Activated T-cell treated with anti-CD3 and anti-CD28 coated beads, Interleukin-2, amount 50 U/mL, for 48 hours (primary cell): ENCODE measurements around the gene RASSF4.
A peak's percentile ranks its signal among the peaks of the same experiment; 100 is the strongest.
"Not testable (repeated sequence)": the region's sequence is repeated elsewhere in the genome, so short reads cannot be mapped to it uniquely, and the experiment has no call there.

ENCODE experiments used
- DNase-seq, 2 experiments: peaks; one replicate each; pipeline ENCODE4 v3.0.0-alpha.2; 2020

Gene RASSF4

DNA sequence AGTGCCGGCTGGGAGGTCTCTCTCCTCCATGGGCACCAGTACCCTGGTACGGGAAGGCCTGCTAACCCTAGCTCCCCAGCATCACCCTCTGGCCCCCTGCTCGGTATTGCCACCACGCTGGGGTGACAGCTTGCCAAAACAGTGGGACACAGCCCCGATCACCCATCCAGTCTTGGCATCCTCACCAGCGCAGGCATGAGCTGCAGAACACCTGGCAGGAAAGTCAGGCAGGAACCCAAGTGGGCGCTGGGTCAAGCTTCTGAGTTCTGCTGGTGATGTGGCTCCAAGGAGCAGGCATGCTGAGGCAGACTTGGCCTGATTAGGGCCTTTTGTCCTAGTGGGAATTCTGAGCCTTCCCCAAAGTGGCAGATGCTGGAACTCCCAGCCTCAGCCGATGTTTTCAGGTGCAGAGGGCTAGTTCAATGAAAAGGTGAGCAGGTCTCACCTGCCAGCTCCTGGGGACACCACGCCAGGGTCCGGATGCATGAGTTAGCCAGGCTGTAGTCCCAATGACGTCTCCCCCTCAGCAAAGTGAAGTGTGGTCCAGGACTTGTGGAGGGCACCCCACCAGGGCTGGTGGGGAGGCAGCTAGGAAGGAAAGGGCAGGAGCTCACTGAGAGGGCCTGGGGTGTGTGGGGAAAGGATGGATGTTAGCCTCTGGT, 32.6 kb downstream of the RASSF4 start:
- no peak for DNase-seq

DNA sequence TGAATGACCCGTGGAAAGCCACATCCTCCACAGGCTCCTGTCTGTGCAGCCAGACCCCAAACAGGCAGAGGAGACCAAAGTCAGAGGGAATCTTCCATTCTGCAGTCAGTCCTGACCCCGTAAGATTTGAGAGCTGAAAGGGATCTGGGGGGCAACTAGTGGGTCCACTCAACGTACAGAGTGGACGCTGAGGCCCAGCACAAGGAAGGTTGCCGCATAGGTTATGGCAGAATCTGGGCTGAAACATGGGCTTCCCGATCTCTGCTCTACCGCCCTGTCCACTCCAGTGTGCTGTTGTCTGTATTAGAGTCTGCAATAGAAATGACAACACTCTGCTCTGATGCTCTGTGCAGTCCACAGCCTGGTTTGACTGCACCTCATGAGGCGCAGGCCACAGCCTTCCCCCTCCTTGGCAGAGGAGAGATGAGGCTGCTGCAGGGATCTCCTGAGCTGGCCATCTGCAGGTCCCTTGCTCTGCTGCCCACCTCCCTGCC, 33.2 kb downstream of the RASSF4 start:
- no peak for DNase-seq

DNA sequence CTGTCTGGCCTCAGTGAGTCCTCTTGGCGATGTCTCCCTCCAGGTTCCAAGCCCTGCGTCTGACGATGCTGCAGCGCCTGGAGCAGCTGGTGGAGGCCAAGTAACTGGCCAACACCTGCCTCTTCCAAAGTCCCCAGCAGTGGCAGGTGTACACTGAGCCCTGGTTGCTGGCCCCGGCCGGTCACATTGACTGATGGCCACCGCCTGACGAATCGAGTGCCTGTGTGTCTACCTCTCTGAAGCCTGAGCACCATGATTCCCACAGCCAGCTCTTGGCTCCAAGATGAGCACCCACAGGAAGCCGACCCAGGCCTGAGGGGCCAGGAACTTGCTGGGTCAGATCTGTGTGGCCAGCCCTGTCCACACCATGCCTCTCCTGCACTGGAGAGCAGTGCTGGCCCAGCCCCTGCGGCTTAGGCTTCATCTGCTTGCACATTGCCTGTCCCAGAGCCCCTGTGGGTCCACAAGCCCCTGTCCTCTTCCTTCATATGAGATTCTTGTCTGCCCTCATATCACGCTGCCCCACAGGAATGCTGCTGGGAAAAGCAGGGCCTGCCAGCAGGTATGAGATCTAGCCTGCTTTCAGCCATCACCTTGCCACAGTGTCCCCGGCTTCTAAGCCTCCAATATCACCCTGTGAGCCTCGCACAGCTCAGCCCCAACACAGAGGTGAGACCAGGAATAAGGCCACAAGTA, 33.8 kb downstream of the RASSF4 start:
- no peak for DNase-seq

DNA sequence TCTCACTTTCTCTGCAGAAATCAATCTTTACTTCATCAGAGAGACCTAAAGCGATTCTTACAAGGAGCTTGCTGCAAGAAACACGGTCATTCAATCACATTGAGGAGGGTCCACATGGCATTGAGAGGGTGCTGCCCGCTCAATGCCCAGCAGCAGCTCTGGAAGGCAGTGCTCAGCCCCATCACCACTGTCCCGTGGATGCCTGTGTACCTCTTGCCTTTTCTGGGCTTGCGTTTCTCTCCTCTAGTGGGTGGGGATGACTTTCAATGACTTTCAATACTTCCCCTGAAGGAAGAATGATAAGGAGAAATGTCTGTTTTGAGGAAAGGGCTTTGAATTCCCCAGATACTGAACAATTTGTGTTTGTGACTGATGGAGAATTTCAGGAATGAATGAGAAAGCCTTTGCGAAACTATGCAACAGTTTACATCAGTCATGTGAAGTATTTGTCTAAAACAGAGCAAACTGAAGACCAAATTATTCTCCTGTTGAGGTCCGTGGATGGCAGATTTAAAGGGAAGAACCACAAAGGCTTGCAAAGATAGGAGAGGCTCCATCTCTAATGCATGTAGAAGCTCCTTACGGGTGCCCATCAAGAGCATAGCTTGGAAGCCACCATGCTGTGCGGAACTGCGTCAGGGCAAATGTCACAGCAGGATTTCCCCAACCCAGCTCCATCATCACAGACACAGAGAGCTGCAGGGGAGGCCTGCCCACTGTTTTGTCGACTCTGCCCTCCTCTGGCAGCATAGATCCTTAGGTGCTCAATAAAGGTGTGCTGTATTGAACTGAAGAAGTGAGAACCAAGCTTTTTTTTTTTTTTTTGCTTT, 34.5 kb downstream of the RASSF4 start:
- no peak for DNase-seq

DNA sequence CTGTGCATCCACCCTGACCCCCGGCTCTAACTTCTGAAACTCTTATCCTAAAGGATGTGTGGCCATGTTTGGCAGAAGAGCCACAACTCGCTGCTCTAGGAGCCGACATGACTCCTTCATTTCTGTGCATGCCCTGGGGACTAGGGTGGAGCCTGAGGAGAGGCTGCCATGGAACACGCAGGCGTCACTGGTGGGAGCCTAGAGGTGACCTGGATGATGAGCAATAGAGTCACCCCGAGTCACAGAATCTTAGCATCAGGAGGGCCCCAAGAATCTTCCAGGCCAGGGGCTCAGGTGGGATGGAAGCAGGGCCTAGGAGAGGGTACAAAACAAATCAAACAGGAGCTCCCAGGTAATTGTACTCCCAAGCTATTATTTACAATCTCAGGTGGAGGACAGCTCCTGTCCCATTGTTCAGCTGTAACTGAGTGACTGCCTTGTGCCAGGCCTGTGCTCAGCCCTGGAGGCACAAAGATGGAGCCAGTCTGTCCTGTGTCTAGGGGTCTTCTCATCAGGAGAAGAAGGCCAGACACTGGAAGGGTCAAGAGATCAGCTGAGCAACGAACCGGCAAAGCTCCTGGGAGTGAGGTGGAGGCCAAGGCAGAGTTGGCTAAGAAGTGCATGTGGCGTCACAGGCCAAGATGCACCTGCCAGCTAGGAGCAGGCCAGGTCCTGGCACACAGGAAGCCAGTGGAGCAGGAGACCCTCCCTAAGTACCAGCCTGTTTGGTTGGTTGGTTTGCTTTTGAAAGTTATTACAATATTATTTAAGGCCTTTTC, 35.3 kb downstream of the RASSF4 start:
- DNase-seq, result no peak

DNA sequence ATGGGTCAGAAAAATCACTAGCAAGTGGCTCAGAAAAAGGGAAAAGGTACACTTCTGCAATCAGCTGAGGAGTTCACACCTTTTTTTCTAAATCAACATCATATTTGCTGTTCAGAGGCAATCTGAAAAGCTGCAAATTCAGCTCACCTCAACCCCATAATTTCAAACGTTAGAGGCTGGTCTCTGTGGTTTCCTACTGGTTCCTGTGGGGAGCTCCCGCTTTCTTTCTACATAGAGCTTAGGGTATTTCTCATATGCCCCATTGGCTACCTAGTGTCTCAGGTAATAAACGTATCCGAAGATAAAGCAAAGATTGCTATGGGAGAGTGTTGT, 35.9 kb downstream of the RASSF4 start:
- no peak for DNase-seq

DNA sequence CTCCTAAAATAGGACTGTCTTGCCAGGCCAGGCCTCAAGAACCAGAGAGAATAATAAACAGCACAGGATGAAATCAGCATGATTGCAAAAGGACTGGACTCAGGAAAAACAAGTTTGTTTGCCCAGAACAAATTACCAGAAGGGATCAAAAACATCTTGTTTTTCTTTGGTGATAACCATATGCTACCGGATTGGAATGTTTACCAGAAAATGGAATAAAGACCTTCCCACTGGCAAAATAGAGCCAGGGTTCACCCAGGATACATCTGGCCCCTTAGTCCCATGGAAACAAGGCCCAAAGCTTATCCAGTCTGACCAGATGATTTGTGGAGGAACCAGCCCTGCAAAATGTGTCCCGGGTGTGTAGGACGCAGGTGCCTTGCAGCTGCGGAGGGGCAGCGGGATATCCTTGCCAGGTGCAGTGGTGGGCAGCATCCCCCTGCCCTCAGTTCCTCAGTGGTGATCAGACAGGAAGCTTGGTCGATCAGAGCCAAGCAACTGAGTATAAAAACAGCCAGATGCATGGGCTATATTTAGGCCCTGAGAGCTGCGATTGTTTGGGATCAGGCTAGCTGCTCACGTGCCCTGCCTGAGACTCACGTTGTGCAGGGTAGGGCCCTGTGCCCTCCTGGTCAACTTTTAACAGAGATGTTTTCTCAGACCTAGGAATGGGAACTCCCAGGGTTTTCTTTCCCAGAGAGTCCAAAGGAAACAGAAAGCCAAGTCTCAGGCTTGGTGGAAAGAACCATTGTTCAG, 36.5 kb downstream of the RASSF4 start:
- no peak for DNase-seq

DNA sequence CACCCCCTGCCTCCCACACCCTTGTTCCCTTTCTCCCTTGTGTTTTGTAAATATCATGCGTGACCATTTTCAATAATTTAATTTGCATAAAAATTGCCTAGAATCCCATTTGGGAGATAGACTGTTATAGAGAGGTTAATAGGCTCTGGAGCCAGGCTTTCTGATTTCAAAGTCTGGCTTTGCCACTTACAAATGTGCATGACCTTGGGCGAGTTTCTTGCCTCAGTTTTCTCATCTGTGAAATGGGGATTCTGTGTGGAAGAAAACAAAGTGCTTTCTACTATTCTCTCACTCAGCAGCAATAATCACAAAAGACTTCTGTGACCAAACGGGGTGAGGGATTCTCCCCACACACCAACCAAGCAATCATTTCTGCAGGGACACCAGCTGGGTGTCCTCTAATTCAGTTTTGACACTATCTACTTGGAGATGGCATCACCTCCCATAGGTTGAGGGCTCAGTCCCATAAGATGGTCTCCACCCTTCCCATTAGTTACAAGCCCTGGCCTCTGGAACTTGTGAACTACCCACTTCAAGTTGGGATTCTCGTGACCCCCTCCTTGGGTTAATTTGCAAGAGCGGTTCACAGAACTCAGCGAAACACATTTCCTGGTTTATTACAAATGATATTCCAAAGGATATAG, 37.6 kb downstream of the RASSF4 start:
- no peak for DNase-seq

DNA sequence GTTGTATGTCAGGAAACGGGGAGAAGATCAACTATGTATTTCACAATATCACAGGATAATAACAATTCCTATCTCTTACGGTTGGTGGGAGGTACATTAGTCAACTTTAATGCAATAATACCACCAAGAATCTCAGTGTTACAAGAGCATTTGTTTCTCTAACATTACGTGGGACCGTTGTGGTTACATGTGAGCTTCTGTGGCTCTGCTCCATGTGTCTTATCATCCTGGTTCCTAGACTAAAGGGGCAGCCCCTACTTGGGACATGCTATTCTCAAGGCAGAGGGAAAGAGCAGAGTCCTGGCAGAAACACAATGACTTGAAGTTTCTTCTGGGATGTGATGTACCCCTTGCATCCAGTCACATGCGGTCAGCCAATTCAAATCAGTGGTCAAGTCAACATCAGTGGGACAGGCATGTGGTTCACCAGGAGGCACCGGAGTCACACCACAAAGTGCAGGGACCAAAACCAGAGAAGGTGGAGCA, 38.6 kb downstream of the RASSF4 start:
- DNase-seq, result no peak

DNA sequence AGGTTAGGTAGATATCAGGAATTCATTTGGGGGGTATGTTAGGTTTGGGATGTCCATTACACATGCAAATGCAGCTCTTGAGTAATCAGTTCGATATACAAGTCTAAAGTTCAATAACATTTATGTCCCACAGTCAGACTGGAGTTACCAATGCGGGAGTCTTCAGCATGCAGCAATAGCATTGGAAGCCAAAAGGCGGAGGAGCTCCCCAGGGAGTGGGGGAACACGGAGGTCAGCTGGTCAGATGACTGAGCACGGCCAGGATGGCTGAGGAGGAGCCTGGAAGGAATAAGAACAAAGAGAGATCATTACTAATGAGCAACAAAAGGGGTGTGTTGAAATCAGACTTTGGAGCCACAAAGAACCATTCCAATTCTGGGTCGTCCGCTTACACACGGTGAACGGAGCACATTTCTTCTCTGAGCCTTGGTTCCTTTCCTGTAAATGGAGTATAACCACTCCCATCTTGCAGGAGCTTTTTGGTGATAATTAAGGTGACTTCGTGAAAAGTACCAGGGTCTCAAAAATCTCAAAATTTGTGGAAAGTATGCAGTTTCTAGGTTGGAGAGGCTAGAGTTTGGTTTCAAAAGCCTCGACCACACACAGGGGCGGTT, 40.6 kb downstream of the RASSF4 start:
- DNase-seq, result peak in 1 of 2 experiments; percentile 26

DNA sequence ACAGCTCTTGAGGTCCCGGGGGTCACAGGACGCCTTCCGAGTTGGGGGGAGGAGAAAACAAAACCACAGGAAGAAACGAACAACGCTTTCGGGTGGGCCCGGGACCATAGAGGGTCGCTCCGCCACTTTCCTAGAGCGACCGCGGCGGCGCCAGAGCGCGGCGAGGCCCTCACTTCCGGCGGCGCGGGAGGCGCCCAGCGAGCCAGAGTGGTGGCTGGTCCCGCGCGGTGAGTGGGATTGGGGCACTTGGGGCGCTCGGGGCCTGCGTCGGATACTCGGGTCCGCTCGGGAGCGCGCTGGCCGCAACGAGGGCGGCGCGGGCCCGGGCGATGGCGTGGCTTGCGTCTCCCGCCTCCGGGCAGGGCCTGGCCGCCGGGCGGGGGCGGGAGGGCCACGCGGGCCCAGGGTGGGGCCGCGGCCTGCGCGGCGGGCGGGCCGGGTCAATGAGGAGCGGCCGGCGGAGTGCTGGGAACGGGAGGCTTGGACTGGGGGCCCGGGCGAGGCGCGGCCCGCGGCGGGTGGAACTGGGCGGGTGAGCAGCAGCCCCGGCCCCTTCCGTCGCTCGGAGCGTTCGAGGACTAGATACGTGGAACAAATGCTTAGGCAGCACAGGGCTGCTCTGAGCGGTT, 41.3 kb downstream of the RASSF4 start, which contains the start of gene ZNF22:
TSS of gene ZNF22 (plus strand) at position 172 of the 629 bp plus-strand sequence. CDS start 2,446 bp downstream, outside the sequence.
- DNase-seq, result peak; percentile 79 to 80

DNA sequence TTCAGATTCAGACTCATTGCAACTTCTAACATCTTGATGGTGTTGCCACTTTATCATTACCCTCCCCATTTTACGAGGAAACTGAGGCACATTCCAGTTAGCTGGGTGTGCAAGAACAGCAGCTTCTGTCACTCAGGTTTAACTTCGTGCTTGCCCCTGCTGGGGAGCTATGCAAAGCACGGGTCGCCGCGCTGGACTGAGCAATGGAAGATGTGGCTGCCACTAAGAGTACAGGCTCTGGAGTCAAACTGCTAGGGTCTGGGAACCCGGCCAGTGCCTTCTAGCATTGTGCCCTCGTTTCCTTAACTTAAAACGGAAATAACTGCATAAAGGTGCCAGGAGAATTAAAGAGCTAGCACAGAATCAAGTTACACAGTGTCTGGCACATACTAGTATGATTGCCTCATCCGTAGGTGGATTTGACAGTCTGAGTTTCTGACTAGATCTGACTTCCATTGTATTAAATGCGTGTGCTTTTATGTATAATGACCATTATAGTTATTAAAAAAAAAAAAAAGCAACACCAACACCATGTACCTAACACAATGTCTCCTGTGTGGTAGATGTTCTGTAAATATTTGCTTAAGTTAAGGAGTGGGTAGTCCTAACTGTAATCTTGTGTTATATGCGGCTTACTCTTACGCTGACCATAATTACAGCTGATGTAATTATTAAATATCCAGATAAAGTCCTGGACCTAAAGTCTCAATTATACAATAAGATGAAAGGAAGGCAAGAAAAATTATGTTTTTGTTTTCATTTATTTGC, 42.0 kb downstream of the RASSF4 start:
- peak; percentile 75 for DNase-seq

DNA sequence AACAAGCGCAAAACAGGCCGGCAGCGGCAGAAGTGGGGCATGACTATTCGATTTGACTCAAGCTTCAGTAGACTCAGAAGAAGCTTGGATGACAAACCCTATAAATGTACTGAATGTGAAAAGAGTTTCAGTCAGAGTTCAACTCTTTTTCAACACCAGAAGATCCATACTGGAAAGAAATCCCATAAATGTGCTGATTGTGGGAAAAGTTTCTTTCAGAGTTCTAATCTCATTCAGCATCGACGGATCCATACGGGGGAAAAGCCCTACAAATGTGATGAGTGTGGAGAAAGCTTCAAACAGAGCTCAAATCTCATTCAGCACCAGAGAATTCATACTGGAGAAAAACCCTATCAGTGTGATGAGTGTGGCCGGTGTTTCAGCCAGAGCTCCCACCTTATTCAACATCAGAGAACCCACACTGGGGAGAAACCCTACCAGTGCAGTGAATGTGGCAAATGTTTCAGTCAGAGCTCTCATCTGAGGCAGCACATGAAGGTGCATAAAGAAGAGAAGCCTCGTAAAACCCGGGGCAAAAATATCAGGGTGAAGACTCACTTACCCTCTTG, 43.9 kb downstream of the RASSF4 start:
- no peak for DNase-seq

DNA sequence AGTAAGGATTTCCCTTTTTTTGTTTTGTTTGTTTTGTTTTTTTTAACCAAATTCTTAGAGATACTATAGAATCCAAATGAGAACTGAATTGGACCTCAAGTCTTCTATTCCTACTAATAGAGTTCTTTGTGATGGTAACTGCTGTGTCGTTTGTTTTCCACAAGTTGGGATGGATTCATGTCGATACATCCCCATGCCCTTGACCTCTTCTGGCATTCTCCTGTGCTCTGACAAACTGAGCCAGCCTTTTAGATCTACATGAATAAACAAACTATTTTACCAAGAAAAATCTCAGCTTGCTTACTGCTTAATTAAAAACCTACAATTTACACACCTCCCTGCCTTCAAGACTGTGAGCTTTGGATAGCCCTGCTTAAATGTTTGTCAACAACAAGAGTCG, 45.1 kb downstream of the RASSF4 start:
- DNase-seq, result no peak

DNA sequence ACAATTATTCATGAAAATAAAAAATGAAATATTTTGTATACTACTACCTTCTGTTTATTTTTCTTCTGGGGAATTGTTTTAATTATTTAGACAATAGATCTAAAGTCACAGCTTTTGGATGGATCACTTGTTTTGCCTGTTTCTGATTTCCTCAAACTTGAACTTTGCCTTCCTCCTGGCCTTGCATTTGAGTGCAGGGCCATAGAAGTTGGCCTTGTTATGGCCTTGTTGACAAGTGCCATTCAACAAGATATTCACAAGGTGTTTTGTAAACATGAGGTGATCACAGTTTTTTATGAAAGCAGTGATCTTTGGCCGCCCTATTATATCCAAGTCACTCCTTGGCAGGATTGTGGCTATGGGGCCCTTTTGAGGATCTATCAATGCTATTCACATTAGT, 45.7 kb downstream of the RASSF4 start:
- DNase-seq, result no peak

DNA sequence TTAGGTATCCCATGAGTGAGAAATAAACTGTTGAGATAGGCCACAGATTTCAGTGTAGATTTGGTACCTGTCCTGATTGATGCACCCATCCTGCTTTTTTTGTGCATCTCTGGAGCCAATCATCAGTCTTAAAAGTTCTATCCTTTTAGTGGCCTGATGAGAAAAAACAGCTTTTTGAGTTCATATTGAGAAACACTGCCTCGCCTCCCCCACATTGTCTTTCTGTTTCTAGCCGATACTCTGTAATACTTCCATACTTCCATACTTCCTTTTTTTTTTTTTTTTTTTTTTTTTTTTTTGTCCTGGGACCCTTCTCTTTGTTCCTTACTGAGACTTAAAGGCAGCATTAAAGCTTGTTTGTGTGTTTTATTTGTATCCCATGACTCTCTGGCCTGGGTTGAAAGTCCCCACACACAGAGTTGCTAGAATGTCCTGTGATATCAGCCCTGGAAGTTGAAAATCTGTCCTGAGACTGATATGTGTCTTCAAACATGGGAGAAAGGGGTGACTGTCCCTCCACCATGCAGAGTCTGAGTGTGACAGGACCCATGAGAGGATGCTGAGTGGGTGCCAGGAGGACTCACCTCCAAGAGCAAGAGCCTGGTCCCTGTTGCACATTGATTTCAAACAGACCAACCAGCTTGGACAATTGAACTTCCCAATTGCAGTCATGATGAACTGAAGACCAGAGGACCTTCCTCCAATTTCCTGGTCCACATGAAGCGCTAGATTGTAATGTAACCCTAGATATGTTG, 46.9 kb downstream of the RASSF4 start:
- no peak for DNase-seq

DNA sequence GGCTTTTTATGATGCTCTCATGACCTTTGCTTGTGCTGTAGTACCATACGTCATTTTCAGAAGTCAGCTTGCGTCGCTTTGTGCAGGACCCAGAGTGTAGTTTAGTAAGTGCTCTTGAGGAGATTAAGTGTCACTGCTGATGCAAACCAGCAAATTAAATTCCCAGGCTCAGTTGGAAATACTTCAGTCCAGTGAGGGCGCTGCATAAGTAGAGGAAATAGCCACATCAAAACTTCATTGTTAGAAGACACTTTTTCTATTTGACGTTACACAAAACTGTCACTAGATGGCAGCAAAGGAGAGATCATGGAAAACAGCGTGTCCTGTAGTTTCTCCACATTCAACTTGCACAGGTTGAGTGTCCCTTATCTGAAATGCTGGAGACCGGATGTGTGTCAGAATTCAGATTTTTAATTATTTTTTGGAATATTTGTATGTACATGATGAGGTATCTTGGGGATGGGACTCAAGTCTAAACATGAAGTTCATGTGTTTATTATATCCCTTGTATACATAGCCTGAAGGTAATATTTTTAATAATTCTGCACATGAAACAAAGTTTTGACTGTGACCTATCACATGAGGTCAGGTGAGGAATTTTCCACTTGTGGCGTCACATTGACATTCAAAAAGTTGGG, 49.0 kb downstream of the RASSF4 start:
- no peak for DNase-seq

DNA sequence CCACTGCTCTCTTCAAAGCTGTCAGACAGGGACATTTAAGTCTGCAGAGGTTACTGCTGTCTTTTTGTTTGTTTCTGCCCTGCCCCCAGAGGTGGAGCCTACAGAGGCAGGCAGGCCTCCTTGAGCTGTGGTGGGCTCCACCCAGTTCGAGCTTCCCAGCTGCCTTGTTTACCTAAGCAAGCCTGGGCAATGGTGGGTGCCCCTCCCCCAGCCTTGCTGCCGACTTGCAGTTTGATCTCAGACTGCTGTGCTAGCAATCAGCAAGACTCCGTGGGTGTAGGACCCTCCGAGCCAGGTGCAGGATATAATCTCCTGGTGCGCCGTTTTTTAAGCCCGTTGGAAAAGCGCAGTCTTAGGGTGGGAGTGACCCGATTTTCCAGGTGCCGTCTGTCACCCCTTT, 55.0 kb downstream of the RASSF4 start:
- DNase-seq, result not testable (repeated sequence)
